ENCODE results near the gene SMIM3.
"Not testable (repeated sequence)": the region's sequence is repeated elsewhere in the genome, so short reads cannot be mapped to it uniquely, and the experiment has no call there.

Gene SMIM3

DNA sequence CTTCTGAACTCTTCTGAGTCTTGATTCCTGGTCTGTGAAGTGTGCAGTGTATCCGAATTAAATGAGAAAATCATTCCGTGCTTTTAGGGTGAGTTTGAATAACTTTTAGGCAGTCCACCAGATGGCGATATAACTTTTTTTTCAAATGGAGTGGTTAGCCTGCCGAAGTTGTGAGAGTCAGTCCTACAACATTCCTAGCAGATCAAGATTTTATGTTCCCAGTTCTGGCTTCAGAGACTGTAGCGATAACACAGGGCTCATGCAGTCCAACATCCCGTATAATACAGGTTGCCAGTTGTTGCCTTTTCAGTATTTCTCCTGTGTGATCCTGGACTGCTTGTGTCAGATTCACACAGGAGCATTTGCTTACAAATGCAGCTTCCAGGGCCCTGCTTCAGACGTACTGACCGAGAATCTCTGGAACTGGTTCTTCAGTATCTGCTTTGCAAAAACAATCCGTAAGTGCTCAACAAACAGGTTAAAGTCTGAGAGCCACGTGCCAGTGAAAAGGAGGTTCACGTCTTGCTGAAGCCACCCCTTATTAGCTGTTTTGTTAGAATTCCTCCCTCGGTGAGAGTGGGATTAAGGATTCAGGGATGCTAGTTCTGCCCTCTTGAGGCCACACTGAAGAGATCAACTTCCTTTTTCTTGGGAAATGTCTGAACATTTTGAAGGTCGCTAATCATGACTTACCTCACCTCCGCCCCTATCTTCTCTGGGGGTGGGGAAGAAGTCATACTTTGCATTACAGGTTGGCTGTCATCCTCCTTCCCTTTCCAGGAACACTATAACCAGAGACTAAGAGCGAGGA lies 22.8 kb downstream of the SMIM3 start:
- DNase-seq, result no peak

DNA sequence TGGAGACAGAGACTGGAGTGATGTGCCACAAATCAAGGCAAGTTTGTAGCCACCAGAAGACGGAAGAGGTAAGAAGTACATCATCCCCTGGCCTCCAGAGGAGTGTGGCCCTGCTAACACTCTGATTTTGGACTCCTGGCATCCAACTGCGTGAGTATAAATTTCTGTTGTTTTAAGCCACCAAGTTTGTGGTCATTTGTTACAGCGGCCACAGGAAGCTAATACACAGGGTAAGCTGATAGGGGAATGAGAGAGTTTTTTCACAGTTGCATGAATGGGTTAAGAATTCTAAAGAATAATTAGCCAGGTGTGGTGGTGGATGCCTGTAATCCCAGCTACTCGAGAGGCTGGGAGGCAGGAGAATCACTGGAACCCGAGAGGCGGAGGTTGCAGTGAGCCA lies 25.8 kb downstream of the SMIM3 start:
- no peak for DNase-seq

DNA sequence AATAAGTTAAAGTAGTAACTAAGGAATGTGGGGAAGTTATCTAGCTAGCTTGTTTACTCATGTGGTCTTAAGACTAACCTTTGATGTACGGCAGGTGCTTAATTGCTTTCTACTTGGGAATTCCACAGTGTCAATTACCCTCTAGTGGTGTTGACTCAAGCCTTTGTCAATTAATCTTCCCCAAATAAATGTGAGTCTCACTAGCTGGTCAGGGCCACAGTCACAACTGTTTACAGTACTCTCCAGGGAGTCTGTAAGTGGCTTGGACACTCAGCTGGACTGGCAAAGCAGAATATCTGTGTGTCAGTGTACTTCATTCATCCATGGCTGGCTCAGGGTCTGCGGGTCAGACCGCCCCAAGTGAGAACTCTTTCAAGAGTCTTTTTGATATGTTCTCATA lies 30.8 kb downstream of the SMIM3 start:
- DNase-seq, result no peak

DNA sequence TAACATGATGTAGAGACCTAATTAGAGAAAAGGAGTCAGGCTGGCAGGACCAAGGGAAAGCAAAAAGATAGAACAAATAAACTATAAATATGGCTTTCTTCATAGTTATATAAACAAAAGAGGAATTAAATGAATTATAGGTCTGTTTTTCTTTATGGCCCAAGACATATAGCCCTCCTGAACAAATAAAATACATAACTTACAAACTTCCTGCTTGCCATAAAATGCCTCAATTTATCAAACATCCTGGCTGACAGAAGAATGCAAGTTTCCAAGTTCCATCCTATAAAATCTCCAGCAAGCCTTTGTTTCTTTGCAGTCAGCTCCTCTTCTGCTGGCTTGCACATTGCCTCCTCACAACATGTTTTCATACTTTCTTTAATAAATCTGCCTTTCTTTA lies 36.5 kb downstream of the SMIM3 start:
- DNase-seq, result no peak

DNA sequence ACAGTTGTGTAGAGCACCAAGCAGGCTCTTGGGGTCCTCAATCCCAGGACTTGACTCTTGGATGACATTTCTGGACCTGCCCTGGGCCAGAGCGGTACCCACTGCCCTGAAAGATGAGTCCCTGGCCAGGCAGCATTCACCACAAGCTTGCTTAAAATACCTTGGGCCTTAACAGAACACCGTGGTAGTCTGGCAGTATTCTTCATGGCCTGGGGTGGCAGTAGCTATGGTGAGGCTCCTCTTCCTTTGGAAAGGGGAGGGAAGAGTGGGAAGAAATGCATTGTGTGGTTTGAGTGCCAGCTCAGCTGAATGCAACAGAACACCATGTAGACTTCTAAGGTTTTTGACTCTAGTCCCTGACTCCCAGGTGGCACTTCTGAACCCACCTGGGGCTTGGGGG lies 38.4 kb downstream of the SMIM3 start:
- no peak for DNase-seq

DNA sequence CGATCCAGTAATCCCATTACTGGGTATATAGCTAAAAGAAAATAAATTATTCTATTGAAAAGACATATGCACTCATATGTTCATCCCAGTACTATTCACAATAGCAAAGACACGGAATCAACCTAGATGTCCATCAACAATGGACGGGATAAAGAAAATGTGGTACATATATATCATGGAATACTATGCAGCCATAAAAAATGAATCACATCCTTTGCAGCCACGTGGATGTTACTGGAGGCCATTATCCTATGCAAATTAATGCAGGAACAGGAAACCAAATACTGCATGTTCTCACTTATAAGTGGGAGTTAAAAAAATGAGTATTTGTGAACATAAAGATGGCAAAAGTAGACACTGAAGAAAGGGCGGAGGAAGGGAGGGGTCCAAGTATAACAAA lies 51.2 kb downstream of the SMIM3 start:
- no peak for DNase-seq

GRCh38 chr5:150831821-150832220 lies 53.3 kb downstream of the SMIM3 start:
- DNase-seq, result not testable (repeated sequence)

- no peak for DNase-seq
These were observed 57.5 kb downstream of the SMIM3 start for GRCh38 chr5:150836064-150836463.

- DNase-seq, result no peak
These were observed 58.1 kb downstream of the SMIM3 start for GRCh38 chr5:150836703-150837102.

GRCh38 chr5:150845185-150845859 lies 66.8 kb downstream of the SMIM3 start:
- DNase-seq, result not testable (repeated sequence)

GRCh38 chr5:150846308-150846653 lies 67.7 kb downstream of the SMIM3 start, which contains the start of gene IRGM:
IRGM (plus strand) TSS chr5:150846521; CDS start chr5:150848124, 1,603 bp downstream.
- DNase-seq, result not testable (repeated sequence)

Data from activated effector memory CD4-positive, alpha-beta T cell treated with Interleukin-2 at 50 U/mL for 16 hours (primary cell).